CD4-positive, alpha-beta T cell treated with Interferon alpha-2 for 1 hour (primary cell): ENCODE measurements around the gene ZBTB20.
A peak's percentile ranks its signal among the peaks of the same experiment; 100 is the strongest.

Experiments
- DNase-seq, 2 donors: peaks; one replicate each; pipeline ENCODE4 v3.0.0-alpha.2; 2020 to 2022

Gene ZBTB20

DNA sequence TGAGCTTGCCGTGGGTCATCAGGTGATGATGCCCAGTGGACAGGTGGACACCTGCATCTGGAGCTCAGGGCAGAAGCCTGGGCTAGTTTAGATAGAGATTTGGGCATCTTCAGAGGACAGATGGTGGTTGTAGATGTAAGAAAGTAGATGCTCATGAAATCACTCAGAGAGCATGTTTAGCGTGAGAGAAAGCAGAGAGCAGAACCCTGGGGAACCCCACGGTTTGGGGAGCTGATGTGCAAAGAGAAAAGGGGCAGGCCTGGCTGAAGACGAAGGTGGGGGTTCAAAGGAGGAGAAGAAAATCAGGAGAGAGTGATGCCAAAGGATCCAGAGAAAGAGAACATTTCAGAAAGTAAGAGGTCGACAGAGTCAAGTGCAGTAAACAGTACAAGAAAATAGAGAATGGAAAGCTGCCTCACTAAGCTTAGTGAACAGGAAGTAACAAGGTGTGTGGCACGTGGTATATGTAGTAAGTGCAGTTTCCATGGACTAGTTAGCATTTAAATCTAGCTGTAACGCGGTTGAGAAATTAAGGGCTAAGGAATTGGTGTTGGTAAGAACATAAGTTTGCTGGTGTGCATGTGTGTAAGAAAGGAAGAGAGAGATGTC is 839.8 kb downstream of the ZBTB20 start:
- peak in 1 of 2 donors; percentile 68 for DNase-seq

- no peak for DNase-seq
Measured at GRCh38 chr3:114299941-114300624, 847.0 kb downstream of the ZBTB20 start.

DNA sequence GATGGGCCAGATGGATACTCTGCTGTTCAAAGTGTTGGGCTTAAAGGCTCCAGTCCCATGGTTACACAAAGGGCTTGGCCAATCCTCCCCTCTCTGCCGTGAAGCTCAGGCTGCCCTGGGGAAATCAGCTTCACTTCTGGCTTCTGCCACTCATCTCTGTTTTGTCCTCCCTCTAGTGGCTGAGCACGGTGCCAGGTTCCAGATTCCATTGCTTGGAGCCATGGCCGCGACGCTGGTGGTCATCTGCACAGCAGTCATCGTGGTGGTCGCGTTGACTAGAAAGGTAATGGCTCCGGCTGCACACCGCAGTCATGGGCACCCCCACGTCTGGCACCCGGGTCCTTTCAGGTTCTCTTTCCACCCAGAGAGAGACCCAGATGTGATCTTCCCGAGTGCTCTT is 847.7 kb downstream of the ZBTB20 start:
- DNase-seq = peak; percentile 35 to 72

DNA sequence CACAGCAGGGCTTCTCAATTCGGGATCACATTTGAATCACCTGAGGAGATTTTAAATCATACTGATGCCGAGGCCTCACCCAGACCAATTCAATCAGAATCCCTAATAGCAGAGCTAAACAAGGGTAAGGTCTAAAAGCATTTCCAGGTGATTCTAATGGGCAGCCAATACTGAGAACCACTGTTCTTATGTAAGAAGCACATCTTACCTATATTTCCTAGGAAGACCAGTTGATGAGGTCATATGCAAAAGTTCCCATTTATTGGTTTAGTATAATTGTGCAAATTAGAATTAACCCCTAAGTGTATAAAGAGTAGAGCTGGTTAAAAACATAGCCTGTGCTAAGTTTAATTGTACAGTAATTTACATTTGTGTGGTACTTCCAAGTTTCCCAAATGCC is 851.1 kb downstream of the ZBTB20 start:
- DNase-seq = no peak

GRCh38 chr3:114294940-114295480 is 852.1 kb downstream of the ZBTB20 start:
- peak in 1 of 2 donors; percentile 65 for DNase-seq

- DNase-seq = peak in 1 of 2 donors; percentile 48
Measured at GRCh38 chr3:114293838-114294535, 853.1 kb downstream of the ZBTB20 start, which contains the start of gene TIGIT. TSS of gene TIGIT (plus strand) at chr3:114294028. CDS start at chr3:114294062, 34 bp downstream.

- DNase-seq = peak; percentile 85 to 94
Measured at GRCh38 chr3:114290911-114291901, 855.9 kb downstream of the ZBTB20 start.

GRCh38 chr3:114286266-114286665 is 860.8 kb downstream of the ZBTB20 start:
- DNase-seq = peak in 1 of 2 donors; percentile 47

DNA sequence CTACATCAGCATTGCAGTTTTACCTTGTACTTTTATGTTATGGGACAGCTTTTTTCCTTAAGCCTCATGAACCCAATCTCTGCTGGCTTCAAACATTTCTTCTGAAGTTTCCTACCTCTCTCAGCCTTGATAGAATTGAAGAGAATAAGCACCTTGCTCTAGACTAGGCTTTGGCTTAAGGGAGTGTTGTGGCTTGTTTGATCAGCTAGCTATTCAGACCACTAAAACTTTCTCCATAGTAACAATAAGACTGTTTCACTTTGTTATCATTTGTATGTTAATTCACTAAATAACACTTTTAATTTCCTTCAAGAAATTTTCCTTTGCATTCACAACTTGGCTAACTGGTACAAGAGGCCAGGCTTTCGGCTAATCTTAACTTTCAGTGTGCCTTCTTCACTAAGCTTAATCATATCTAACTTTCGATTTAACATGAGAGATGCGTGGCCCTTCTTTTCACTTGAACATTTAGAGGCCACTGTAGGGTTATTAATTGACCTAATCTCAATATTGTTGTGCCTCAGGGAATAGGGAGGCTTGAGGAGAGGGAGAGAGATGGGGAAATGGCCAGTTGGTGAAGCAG is 861.3 kb downstream of the ZBTB20 start:
- DNase-seq = peak in 1 of 2 donors; percentile 47

GRCh38 chr3:114284644-114285043 is 862.4 kb downstream of the ZBTB20 start:
- DNase-seq = no peak
